Omental fat pad (tissue), 4 donors: Measurements from ENCODE around the gene TSPAN14. TPM values are rescaled to one million over a fixed set of nuclear protein-coding genes. Genes with fewer than 3 reads are reported as not detected.

Source experiments
- ATAC-seq: fragments of 150-250 bp; one replicate; pipeline ENCODE4 v1.9.1; 2016; ENCODE audit warnings: mild to moderate bottlenecking, moderate library complexity; ENCODE audit not compliant: low FRiP score
- DNase-seq: peaks from one replicate; pipeline ENCODE4 v3.0.0-alpha.2; 2019; ENCODE audit warnings: low spot score
- total RNA-seq, 4 donors: library from RNA; depleted of rRNA; stranded (reverse); fragments of >200 nt; gene quantifications; one replicate each; pipeline ENCODE4 v1.1.0, GENCODE V29; 2016
- TF ChIP-seq, protein P1 (sequence below), 3 donors: fragments of 450-650 bp; IDR thresholded peaks; one replicate each; pipeline ENCODE4 v1.5.1; 2016 to 2017; ENCODE audit warnings: antibody characterized with exemption in 3 of 3, mild to moderate bottlenecking in 3 of 3, moderate library complexity in 2 of 3

TSPAN14 gene
- total RNA-seq, 4 donors from 2014 or later, result 42.4 to 114 (median 91.6) TPM

DNA sequence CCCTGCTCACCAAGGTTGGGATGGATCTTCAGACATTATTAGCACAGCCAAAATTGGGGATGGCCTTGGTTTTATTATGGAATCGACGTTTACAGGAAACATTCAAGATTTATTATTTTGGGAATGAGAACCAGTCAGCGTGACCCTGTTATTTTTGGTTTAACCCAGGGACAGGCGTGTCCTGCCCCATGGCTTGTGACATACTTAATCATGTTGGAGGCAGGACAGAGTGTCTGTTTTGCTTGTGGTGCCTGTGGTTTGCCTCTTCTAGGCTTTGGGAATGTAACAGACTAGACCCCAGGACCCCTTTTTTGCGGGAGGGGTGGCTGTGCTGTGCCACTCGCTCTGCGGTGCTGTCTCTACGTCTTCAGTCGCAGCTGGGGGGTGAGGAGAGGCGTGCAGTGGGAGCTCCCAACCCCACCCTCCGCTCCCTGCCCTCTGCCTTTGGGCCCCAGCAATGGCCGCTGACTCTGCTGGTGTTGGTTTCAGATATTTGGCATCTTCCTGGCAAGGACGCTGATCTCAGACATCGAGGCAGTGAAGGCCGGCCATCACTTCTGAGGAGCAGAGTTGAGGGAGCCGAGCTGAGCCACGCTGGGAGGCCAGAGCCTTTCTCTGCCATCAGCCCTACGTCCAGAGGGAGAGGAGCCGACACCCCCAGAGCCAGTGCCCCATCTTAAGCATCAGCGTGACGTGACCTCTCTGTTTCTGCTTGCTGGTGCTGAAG, 63.5 kb downstream of the TSPAN14 start:
- TF ChIP-seq, protein P1, sequence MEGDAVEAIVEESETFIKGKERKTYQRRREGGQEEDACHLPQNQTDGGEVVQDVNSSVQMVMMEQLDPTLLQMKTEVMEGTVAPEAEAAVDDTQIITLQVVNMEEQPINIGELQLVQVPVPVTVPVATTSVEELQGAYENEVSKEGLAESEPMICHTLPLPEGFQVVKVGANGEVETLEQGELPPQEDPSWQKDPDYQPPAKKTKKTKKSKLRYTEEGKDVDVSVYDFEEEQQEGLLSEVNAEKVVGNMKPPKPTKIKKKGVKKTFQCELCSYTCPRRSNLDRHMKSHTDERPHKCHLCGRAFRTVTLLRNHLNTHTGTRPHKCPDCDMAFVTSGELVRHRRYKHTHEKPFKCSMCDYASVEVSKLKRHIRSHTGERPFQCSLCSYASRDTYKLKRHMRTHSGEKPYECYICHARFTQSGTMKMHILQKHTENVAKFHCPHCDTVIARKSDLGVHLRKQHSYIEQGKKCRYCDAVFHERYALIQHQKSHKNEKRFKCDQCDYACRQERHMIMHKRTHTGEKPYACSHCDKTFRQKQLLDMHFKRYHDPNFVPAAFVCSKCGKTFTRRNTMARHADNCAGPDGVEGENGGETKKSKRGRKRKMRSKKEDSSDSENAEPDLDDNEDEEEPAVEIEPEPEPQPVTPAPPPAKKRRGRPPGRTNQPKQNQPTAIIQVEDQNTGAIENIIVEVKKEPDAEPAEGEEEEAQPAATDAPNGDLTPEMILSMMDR (IDR thresholded peaks at IDR 0.05), result no peak
- ATAC-seq (no peak), DNase-seq (no peak)

DNA sequence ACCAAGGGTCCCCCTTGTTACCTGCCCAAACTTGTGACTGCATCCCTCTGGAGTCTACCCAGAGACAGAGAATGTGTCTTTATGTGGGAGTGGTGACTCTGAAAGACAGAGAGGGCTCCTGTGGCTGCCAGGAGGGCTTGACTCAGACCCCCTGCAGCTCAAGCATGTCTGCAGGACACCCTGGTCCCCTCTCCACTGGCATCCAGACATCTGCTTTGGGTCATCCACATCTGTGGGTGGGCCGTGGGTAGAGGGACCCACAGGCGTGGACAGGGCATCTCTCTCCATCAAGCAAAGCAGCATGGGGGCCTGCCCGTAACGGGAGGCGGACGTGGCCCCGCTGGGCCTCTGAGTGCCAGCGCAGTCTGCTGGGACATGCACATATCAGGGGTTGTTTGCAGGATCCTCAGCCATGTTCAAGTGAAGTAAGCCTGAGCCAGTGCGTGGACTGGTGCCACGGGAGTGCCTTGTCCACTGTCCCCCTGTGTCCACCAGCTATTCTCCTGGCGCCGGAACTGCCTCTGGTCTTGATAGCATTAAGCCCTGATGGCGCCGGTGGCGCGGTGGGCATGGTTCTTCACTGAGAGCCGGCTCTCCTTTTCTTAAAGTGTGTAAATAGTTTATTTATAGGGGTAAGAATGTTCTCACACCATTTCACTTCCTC, 64.2 kb downstream of the TSPAN14 start:
- ATAC-seq (no peak), DNase-seq (no peak)
- TF ChIP-seq, protein P1 (IDR thresholded peaks at IDR 0.05), result no peak

DNA sequence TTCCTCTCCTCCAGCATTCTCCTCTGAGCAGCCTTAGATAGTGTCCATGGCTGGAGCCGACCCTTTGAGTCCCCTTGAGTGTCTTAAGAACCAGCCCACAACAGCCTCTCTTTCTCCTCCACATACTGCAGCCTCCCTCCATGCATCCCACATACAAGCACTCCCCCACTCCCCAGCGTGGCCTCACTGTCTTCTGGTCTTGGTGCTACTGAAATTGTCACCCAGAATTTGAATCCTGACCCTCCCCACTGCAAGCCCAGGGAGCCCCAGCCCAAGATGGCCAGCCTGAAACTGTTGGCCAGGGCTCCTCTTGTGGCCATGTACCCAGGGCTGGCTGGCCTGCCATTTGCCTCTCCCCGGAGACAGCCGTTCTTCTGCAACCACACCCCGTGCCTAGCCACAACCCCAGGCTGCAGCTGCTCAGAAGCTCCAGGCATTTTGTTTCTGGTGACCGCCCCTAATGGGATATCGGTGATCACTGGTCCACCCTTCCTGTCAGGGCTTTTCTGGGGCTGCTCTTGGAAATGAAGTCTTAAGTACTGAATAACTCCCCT, 64.8 kb downstream of the TSPAN14 start:
- DNase-seq (no peak), ATAC-seq (no peak)
- TF ChIP-seq, protein P1 (IDR thresholded peaks at IDR 0.05), result no peak

DNA sequence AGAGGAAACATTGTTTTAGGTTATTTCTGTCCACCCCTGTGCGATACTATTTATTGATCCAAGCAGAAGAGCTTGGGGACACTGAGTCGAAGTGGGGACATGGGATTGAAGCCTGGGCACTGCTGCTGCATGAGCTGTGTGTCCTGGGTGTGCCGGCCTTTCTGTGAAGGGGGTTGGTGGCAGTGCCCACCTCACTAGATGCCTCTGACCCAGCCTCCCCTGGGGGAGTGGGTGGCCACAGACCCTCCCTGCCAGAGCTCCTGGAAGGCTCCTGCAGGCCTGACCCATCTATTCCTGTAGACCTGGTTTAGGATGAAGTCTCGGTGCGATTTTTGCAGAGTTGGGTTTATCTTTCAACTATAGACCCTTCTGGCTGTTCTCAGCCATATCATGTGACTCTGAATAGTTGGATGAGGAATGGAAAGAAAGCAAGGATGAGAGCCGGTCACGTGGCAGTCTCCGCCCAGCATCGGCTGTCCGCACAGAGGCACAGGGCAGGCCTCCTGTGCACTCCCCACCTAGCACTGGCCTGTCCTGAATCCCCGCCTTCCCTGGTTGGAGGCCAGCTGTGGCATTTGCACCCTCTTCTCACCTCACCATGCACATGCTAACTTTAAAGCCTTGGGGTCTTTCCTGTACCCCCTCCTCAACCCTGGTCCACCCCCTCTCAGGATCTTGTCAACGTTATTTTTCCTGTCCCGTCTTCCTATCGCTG, 66.0 kb downstream of the TSPAN14 start:
- TF ChIP-seq, protein P1 (IDR thresholded peaks at IDR 0.05), result no peak
- DNase-seq (no peak), ATAC-seq (no peak)

DNA sequence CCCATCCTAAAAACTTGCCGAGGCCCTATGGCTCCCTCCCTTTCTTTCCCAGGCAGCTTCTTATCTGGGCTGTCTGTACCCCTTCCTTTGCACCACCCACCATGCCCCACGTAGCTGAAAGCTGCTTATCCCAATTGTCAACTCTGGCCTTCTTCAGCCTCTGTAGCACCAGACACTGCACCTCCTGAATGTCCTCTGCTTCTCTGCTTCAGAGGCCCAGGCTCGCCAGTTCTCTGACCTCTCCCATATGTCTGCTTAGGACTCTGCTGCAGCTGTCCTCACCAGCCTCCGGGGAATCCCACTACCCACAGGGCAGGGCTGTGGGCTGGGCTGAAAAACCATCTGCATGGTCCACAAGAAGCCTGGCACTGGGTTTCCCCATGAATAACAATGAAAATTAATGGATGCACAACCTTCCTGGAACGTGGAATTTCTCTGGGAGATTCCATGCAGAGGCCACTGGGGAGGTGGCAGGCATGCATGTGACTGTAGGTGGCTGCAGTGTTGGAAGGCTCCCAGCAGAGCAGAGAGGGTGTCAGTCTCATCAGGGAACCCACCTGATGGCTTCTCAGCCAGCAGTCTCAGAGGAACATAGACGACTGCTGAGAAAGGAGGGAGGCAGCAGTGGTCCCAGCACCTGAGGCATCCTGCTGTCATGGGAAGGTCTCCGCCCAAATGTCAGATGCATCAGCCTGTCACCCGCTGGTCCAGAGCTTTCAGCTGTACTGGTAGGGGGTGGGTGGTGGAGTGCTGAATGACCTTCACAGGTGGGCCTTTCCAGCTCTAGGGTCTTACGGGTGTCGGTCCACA, 66.8 kb downstream of the TSPAN14 start:
- DNase-seq (no peak), ATAC-seq (no peak)
- TF ChIP-seq, protein P1 (IDR thresholded peaks at IDR 0.05), result no peak

DNA sequence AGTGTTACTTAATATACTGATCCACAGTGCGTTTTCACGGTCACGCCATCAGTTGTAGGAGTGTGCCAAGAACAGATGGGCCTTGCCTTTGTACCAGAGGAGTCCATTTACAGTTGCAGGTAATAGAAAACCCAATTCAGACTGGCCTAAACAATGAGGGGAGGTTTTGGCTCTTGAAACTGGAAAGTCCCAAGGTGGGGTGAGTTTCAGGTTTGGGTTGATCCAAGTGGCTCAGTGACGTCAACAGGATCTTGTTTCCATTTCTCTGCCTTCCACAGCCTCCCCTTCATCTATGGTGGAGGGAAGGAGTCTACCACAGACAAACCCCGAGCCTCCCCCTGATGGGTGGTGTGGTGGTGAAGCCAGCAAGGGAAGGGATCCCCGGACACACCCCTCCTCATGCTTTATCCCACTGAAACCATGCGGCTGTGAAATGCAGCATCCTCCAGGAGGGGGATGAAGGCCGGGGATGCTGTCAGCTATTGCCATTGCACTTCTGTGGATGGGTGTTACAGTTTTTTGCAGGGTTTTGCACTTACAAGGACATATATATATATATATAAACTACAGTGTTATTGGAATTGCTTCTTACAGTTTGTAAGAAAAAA, 68.8 kb downstream of the TSPAN14 start:
- TF ChIP-seq, protein P1 (IDR thresholded peaks at IDR 0.05), result no peak
- no peak for ATAC-seq
- DNase-seq, result no peak
